HG02610 (cell line): ENCODE results near the gene GOLIM4.
A peak's percentile ranks its signal among the peaks of the same experiment; 100 is the strongest.
"Not testable (repeated sequence)": the region's sequence is repeated elsewhere in the genome, so short reads cannot be mapped to it uniquely, and the experiment has no call there.

Experiments
- ATAC-seq: cut with Tn5 transposase; IDR thresholded peaks from one replicate; pipeline ENCODE4 v1.9.1; 2021; ENCODE audit warnings: mild to moderate bottlenecking, moderate library complexity; ENCODE audit not compliant: unreplicated experiment

The GOLIM4 gene

GRCh38 chr3:168095611-168096209, at the start of gene GOLIM4:
Gene GOLIM4 (minus strand): TSS chr3:168095924. CDS start chr3:168095285, 639 bp downstream.
- ATAC-seq = peak; percentile 89

DNA sequence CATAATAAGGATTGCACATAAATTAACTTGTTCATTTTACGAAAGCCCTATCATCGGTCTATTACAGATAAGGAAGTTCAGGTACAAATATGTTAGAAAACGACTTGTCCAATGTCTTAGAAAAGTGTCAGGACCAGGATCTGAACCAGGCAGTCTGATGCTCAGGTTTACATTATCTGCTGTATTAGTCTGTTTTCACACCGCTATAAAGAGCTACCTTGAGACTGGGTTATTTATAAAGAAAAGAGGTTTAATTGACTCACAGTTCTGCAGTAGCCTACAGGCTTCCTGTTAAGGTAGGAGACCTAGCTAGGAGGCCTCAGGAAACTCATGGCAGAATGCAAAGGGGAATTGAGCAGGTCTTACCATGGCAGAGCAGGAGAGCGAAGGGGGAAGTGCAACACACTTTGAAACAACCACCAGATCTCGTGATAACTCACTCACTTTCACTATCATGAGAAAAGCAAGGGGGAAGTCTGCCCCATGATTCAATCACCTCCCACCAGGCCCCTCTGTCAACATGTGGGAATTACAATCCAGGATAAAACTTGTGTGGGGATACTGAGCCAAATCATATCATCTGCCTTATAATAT, 45.8 kb upstream of the GOLIM4 start:
- ATAC-seq = peak; percentile 53

- ATAC-seq = no peak
Measured at GRCh38 chr3:168139947-168140346, 44.2 kb upstream of the GOLIM4 start.

DNA sequence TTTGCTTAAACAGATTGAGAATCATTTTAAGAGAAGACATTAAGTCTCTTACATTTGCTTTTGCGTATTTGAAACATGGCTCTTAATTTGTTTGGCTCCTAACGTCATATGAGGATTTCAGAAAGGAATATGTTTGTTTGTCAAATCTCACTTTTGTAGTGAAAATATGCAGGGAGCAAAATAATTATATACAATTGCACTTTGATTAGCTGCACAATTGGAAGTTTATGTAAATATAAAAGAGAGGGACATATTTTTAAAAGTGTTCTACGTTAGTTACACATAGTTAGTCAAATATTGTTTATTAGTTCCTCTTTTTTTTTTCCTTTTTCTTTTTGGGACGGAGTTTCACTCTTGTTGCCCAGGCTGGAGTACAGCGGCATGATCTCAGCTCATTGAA, 42.7 kb upstream of the GOLIM4 start:
- ATAC-seq = no peak

DNA sequence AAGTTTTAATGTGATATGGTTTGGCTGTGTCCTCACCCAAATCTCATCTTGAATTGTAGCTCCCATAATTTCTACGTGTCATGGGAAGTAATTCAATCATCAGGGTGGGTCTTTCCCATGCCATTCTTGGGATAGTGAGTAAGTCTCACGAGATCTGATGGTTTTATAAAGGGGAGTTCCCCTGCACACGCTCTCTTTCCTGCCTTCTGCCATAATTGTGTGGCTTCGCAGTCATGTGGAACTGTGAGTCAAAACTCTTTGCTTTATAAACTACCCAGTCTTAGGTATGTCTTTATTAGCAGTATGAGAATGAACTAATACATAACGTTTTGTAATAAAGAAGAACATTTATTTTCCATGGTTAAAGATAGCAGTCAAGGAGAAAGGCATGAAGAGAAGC, 39.2 kb upstream of the GOLIM4 start:
- peak; percentile 86 for ATAC-seq

- ATAC-seq = not testable (repeated sequence)
Measured at GRCh38 chr3:168130250-168130649, 34.5 kb upstream of the GOLIM4 start.

- ATAC-seq = not testable (repeated sequence)
Measured at GRCh38 chr3:168128463-168128862, 32.7 kb upstream of the GOLIM4 start.

- no peak for ATAC-seq
Measured at GRCh38 chr3:168127466-168127865, 31.7 kb upstream of the GOLIM4 start.

DNA sequence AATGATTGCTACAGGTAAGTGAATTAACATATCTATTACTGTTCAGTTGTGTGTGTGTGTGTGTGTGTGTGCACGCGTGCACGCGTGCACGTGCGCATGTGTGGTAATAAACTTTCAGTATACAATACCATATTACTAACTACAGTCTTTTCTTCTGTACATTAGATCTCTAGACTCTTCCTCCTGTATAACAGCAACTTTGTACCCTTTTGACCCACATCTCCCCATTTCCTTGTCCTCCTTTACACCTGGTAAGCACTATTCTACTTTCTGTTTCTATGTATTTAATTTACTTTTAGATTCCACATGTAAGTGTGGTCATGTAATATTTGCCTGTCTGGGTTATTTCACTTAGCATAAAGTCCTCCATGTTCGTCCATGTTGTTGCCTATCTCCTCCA, 29.1 kb upstream of the GOLIM4 start:
- ATAC-seq = no peak

DNA sequence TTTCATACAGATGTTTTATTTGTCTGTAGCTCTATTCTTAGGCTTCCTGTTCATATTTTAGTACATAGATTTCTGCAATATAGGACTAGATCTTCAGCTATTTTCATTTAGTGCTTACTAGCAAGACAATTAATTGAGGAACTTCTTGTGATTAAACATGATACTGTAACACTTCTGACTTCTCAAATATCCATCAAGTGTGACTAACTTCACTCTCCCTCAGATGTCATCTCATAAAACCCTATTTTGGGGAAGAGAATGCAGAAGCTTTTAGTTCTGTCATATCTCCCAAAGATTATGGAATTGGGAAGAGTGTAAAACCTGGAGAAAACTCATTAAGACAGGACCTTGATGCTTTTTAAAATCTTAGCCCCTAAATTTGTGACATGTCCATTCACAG, 28.6 kb upstream of the GOLIM4 start:
- ATAC-seq = no peak

- no peak for ATAC-seq
Measured at GRCh38 chr3:168123201-168124176, 27.8 kb upstream of the GOLIM4 start.

GRCh38 chr3:168121184-168122017, 25.7 kb upstream of the GOLIM4 start:
- ATAC-seq = no peak

DNA sequence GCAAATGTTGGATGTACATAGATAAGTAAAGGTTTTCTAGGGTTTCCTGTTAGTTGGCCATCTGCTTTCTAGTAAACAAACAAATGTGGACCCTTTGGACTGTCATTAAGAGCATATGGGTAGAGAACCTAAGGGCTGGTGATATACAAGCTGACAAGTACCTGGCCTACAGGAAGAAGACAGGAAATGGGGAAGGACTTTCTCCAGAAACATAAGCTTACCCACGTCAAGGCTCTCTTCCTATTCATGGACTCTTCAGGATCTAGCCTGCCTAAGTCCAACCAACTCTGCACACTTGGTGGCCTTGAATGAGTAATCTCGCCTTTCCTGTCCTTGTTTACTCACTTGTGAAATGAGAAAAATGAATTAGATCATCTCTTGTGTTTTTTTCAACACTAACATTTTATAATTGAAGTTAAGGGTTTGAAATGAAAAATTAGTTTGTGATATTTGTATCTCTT, 22.2 kb upstream of the GOLIM4 start:
- ATAC-seq = no peak

DNA sequence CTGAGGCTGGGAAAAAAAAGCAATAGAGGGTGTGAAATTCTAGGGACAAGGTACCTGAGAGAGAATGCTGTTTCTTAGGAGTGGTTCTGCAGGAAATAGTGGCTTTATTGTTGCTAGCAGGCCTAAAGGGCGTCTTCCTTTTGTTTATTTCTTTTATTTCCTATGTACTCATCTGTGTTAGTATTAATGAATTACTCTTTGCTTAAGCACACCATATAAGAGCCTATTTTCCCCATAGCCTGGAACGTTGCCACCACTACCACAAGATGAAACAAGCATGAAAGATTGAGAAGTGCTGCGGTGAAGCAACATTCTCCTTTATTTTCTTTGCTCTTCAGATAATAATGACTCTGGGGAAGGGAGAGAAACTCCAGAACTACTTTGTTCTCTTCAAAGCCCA, 21.3 kb upstream of the GOLIM4 start:
- no peak for ATAC-seq

DNA sequence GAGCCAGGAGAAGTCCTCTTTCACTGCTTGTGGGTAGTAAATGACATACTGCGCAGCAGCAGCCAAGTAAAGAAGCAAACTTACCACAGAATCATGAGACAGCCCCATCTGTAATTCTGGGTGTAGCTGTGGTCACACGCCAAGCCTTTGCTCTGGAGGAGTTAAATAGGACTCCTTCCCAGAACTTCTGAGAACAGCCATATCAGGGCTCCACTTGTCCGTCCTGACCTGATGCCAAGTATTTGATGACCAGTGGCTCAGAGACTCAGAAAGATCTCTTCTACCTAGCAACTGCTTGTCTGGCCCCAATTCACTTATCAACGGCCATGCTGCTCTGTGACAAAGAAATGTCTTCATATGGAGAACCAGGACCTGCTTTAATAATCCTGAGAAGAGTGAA, 20.6 kb upstream of the GOLIM4 start:
- ATAC-seq = no peak

DNA sequence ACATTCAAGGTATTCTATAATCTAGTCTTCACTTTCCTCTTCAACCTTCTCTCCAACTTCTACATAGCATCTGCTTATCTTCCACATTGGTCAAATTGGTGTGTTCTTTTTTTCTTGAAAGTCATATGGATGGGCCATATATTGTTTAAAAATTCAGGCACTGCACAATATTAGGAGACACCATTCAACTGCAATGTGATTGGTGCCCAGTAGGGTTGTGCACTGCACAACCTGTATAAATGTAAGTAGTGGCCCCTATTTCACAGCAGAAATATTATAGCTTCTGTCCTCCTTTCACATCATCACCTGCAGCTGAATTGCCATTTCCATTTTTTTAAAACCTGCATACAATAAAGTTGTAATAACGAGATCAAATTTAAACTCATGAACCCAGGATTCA, 18.1 kb upstream of the GOLIM4 start:
- no peak for ATAC-seq

DNA sequence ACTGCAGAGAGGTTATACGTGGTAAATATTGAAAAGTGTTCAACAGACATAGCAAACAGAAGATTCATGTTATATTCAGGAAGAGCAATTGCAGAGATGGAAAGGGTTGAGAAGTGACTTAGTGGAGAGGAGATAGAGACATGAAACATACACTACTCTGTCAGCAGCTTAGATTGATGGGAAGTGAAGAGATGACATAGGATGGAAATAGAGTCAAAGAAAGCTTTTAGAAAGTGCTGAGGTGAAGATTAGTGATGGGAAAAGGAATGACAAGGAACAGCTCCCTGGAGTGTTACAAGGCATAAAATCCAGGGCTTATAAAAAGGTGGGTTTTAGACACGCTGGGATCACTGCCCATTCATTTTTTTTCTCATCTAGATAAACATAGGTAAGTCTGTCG, 17.2 kb upstream of the GOLIM4 start:
- no peak for ATAC-seq

GRCh38 chr3:168104361-168104760, 8.6 kb upstream of the GOLIM4 start:
- no peak for ATAC-seq

- no peak for ATAC-seq
Measured at GRCh38 chr3:168102735-168103410, 7.1 kb upstream of the GOLIM4 start.

- ATAC-seq = no peak
Measured at GRCh38 chr3:168100777-168101492, 5.2 kb upstream of the GOLIM4 start.
